Measurements from ENCODE around the gene UNC79. TPM values are rescaled to one million over a fixed set of nuclear protein-coding genes. Genes with fewer than 3 reads are reported as not detected.

UNC79 gene
- total and polyA plus RNA-seq, 11 donors = 0.04 to 0.58 (median 0.42) TPM

DNA sequence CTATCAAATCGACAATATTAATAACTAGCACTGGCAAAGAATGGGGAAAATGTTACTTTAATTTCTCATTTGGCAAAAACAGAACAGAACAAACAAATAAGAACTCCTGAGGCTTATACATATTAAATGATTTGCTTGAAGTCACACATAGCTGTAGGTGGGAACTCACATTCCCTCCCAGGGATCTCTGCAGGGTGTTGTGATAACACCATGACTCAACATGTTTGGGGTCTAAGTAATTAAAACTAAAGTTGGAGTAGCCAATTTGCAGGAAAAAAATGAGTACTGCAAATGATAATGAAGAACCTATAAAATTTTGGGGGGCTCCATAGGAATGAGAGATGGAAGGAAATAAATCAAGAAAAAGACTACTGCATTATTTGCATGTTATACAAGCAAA is 27.5 kb downstream of the UNC79 start:
- 80 to 92% (median 88%) methylated on average over 1 of the region's 1 CpG for WGBS, 4 donors
- no peaks in the 10 kb centered on the region for H3K4me1 ChIP-seq
- DNase-seq (no peak), ATAC-seq (no peak)
- TF ChIP-seq, protein P1, sequence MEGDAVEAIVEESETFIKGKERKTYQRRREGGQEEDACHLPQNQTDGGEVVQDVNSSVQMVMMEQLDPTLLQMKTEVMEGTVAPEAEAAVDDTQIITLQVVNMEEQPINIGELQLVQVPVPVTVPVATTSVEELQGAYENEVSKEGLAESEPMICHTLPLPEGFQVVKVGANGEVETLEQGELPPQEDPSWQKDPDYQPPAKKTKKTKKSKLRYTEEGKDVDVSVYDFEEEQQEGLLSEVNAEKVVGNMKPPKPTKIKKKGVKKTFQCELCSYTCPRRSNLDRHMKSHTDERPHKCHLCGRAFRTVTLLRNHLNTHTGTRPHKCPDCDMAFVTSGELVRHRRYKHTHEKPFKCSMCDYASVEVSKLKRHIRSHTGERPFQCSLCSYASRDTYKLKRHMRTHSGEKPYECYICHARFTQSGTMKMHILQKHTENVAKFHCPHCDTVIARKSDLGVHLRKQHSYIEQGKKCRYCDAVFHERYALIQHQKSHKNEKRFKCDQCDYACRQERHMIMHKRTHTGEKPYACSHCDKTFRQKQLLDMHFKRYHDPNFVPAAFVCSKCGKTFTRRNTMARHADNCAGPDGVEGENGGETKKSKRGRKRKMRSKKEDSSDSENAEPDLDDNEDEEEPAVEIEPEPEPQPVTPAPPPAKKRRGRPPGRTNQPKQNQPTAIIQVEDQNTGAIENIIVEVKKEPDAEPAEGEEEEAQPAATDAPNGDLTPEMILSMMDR (IDR thresholded peaks at IDR 0.05) = no peak
- no peak for TF ChIP-seq POLR2A (IDR thresholded peaks at IDR 0.05)
- intact Hi-C loops (cut with DNase I) = no loop called here
- no peaks in the 10 kb centered on the region for H3K9me3 ChIP-seq
- H3K4me3 ChIP-seq = no peak overlapping the region
- H3K36me3 ChIP-seq = no peaks in the 10 kb centered on the region
- no peak overlapping the region for H3K27ac ChIP-seq
- peaks cover 0 to 21% (median 0%) of the 10 kb centered on the region in 9 donors for H3K27me3 ChIP-seq

GRCh38 chr14:93462479-93462878 is 31.7 kb downstream of the UNC79 start:
- H3K27ac ChIP-seq = no peak overlapping the region
- no peaks in the 10 kb centered on the region for H3K4me1 ChIP-seq
- DNase-seq (no peak), ATAC-seq (no peak)
- peaks cover 0 to 11% (median 0%) of the 10 kb centered on the region in 9 donors for H3K27me3 ChIP-seq
- TF ChIP-seq POLR2A (IDR thresholded peaks at IDR 0.05) = no peak
- TF ChIP-seq, protein P1 (IDR thresholded peaks at IDR 0.05) = no peak
- WGBS, 4 donors = 62 to 70% (median 68%) methylated on average over 3 of the region's 3 CpGs
- H3K36me3 ChIP-seq = no peaks in the 10 kb centered on the region
- no peak overlapping the region for H3K4me3 ChIP-seq
- intact Hi-C loops (cut with DNase I) = no loop called here
- no peaks in the 10 kb centered on the region for H3K9me3 ChIP-seq

DNA sequence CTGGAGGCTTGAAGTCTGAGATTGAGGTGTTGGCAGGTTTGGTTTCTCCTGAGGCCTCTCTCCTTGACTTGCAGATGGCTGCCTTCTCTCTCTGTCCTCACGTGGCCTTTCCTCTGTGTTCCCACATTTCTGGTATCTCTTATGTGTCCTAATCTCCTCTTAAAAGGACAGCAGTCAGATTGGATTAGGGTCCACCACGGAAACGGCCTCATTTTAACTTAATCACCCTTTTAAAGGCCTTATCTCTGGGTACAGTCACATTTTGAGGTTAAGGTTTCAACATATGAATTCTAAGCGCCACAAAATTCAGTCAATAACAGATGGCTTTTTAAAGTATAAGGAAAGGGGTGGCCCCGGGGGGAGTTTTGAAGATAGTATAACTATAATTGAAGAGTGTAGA is 33.5 kb downstream of the UNC79 start:
- Histone ChIP-seq H3K27ac (no peak overlapping the region), H3K36me3 (no peaks in the 10 kb centered on the region), H3K4me3 (no peak overlapping the region), H3K9me3 (no peaks in the 10 kb centered on the region), H3K27me3 (no peaks in the 10 kb centered on the region), H3K4me1 (no peaks in the 10 kb centered on the region)
- intact Hi-C loops (cut with DNase I) = no loop called here
- no peak for TF ChIP-seq POLR2A (IDR thresholded peaks at IDR 0.05)
- TF ChIP-seq, protein P1 (IDR thresholded peaks at IDR 0.05) = no peak
- WGBS, 4 donors = 30 to 37% (median 35%) methylated on average over 5 of the region's 5 CpGs
- ATAC-seq (no peak), DNase-seq (no peak)

- H3K9me3 ChIP-seq = no peaks in the 10 kb centered on the region
- no peak overlapping the region for H3K27ac ChIP-seq
- intact Hi-C loops (cut with DNase I) = no loop called here
- ATAC-seq = no peak
- H3K27me3 ChIP-seq = no peaks in the 10 kb centered on the region
- no peak for TF ChIP-seq POLR2A (IDR thresholded peaks at IDR 0.05)
- TF ChIP-seq, protein P1 (IDR thresholded peaks at IDR 0.05) = no peak
- no peaks in the 10 kb centered on the region for H3K36me3 ChIP-seq
- no peak overlapping the region for H3K4me3 ChIP-seq
- 75 to 85% (median 78%) methylated on average over 6 of the region's 6 CpGs for WGBS, 4 donors
- H3K4me1 ChIP-seq = no peaks in the 10 kb centered on the region
- no peak for DNase-seq
Measured at GRCh38 chr14:93475471-93475870, 44.7 kb downstream of the UNC79 start.

All from heart left ventricle (tissue), 16 donors.